HG03457 (cell line): ENCODE measurements around the gene ZNF227.
"Not testable (repeated sequence)": the region's sequence is repeated elsewhere in the genome, so short reads cannot be mapped to it uniquely, and the experiment has no call there.

Experiments
- ATAC-seq: cut with Tn5 transposase; IDR thresholded peaks from one replicate; pipeline ENCODE4 v1.9.1; 2021; ENCODE audit warnings: moderate number of reproducible peaks; ENCODE audit not compliant: unreplicated experiment

Gene ZNF227

GRCh38 chr19:44212250-44212865 is at the start of gene ZNF227:
ZNF227 (plus strand) TSS chr19:44212532; CDS start chr19:44217793, 5,261 bp downstream.
- ATAC-seq: peak; percentile 51

GRCh38 chr19:44163789-44164188 is 48.5 kb upstream of the ZNF227 start:
- no peak for ATAC-seq

GRCh38 chr19:44164327-44164672 is 48.0 kb upstream of the ZNF227 start:
- no peak for ATAC-seq

- ATAC-seq: peak; percentile 66
Observed at GRCh38 chr19:44164673-44165512, 47.4 kb upstream of the ZNF227 start, which contains the start of gene ZNF226. ZNF226 (plus strand) TSS chr19:44165100; CDS start chr19:44170081, 4,981 bp downstream.

- not testable (repeated sequence) for ATAC-seq
Observed at GRCh38 chr19:44170660-44171059, 41.7 kb upstream of the ZNF227 start.

GRCh38 chr19:44176590-44176989 is 35.7 kb upstream of the ZNF227 start:
- no peak for ATAC-seq

- no peak for ATAC-seq
Observed at GRCh38 chr19:44180968-44181367, 31.4 kb upstream of the ZNF227 start.

- ATAC-seq: no peak
Observed at GRCh38 chr19:44182145-44182544, 30.2 kb upstream of the ZNF227 start.

GRCh38 chr19:44190020-44190419 is 22.3 kb upstream of the ZNF227 start:
- ATAC-seq: no peak

GRCh38 chr19:44192127-44192526 is 20.2 kb upstream of the ZNF227 start:
- no peak for ATAC-seq

- ATAC-seq: no peak
Observed at GRCh38 chr19:44196772-44197171, 15.6 kb upstream of the ZNF227 start.

GRCh38 chr19:44202470-44202869 is 9.9 kb upstream of the ZNF227 start:
- ATAC-seq: no peak

- ATAC-seq: no peak
Observed at GRCh38 chr19:44202974-44203373, 9.4 kb upstream of the ZNF227 start.

GRCh38 chr19:44203877-44204276 is 8.5 kb upstream of the ZNF227 start:
- ATAC-seq: not testable (repeated sequence)

- ATAC-seq: no peak
Observed at GRCh38 chr19:44204772-44205171, 7.6 kb upstream of the ZNF227 start.

GRCh38 chr19:44207126-44207803 is 5.1 kb upstream of the ZNF227 start:
- peak; percentile 69 for ATAC-seq

GRCh38 chr19:44212866-44213346 is 574 bp downstream of the ZNF227 start:
- ATAC-seq: no peak

GRCh38 chr19:44219926-44220325 is 7.6 kb downstream of the ZNF227 start:
- not testable (repeated sequence) for ATAC-seq

GRCh38 chr19:44220761-44221160 is 8.4 kb downstream of the ZNF227 start:
- not testable (repeated sequence) for ATAC-seq

- not testable (repeated sequence) for ATAC-seq
Observed at GRCh38 chr19:44221291-44221690, 9.0 kb downstream of the ZNF227 start.

- ATAC-seq: no peak
Observed at GRCh38 chr19:44228318-44228717, 16.0 kb downstream of the ZNF227 start.
